OCI-LY1 (cell line): ENCODE data around the gene EXOSC7.

Experiments used
- H2AFZ ChIP-seq: fragments of 200-600 bp; sonication (generic), shearing (Covaris generic); 2 replicates; pipeline ENCODE4 v1.6.0; 2014; ENCODE audit warnings: antibody characterized with exemption, mild to moderate bottlenecking, low read length
- H3F3A ChIP-seq: fragments of 200-600 bp; sonication (generic), shearing (Covaris generic); 2 replicates; pipeline ENCODE4 v1.6.0; 2014; ENCODE audit warnings: mild to moderate bottlenecking, antibody characterized with exemption, low read length, moderate library complexity; ENCODE audit not compliant: insufficient read depth
- H3K27ac ChIP-seq: fragments of 200-600 bp; sonication (generic); 2 replicates; pipeline ENCODE4 v1.5.1; 2014; ENCODE audit warnings: low read length, mixed run types, mild to moderate bottlenecking, low read depth; ENCODE audit not compliant: poor library complexity, severe bottlenecking
- H3K27me3 ChIP-seq: fragments of 200-600 bp; sonication (generic); 2 replicates; pipeline ENCODE4 v1.6.0; 2014; ENCODE audit warnings: antibody characterized with exemption, mild to moderate bottlenecking, low read length, moderate library complexity; ENCODE audit not compliant: insufficient read depth
- H3K36me3 ChIP-seq: fragments of 200-600 bp; sonication (generic); 2 replicates; pipeline ENCODE4 v1.6.1; 2014; ENCODE audit warnings: mild to moderate bottlenecking, antibody characterized with exemption, low read length, moderate library complexity, mixed read lengths; ENCODE audit not compliant: insufficient read depth
- H3K4me1 ChIP-seq: fragments of 200-600 bp; sonication (generic); 2 replicates; pipeline ENCODE4 v1.5.1; 2014; ENCODE audit warnings: mild to moderate bottlenecking, low read length, moderate library complexity; ENCODE audit not compliant: insufficient read depth, severe bottlenecking
- H3K4me2 ChIP-seq: fragments of 200-600 bp; sonication (generic), shearing (Covaris generic); 2 replicates; pipeline ENCODE4 v1.6.1; 2014; ENCODE audit warnings: low read length
- H3K4me3 ChIP-seq: fragments of 200-600 bp; sonication (generic); 2 replicates; pipeline ENCODE4 v1.5.1; 2014; ENCODE audit warnings: low read length, low read depth, mild to moderate bottlenecking, mixed read lengths; ENCODE audit not compliant: poor library complexity, severe bottlenecking
- H3K79me2 ChIP-seq: fragments of 200-600 bp; shearing (Covaris generic); 2 replicates; pipeline ENCODE4 v1.6.1; 2016; ENCODE audit warnings: mixed run types, low read length, mixed read lengths; ENCODE audit not compliant: insufficient read depth
- H3K9ac ChIP-seq: fragments of 200-600 bp; sonication (generic), shearing (Covaris generic); 2 replicates; pipeline ENCODE4 v1.6.1; 2014; ENCODE audit warnings: mild to moderate bottlenecking, low read length, mixed read lengths
- H3K9me2 ChIP-seq: fragments of 200-600 bp; sonication (generic), shearing (Covaris generic); 2 replicates; pipeline ENCODE4 v1.6.1; 2014; ENCODE audit warnings: low read depth, mild to moderate bottlenecking, low read length, mixed read lengths
- H3K9me3 ChIP-seq: fragments of 200-600 bp; shearing (Covaris generic); 2 replicates; pipeline ENCODE4 v1.6.1; 2014; ENCODE audit warnings: low read length, mixed read lengths
- H4K20me1 ChIP-seq: fragments of 200-600 bp; sonication (generic), shearing (Covaris generic); 2 replicates; pipeline ENCODE4 v1.6.0; 2016; ENCODE audit warnings: mild to moderate bottlenecking, low read length; ENCODE audit not compliant: insufficient read depth
- EZH2 ChIP-seq: fragments of 200-600 bp; sonication (generic), shearing (Covaris generic); IDR thresholded peaks from 2 replicates; pipeline ENCODE4 v1.8.0; 2017; ENCODE audit warnings: borderline replicate concordance, mixed run types, mild to moderate bottlenecking, antibody characterized with exemption, low read length, moderate library complexity, mixed read lengths
- TF ChIP-seq, protein P1 (sequence below): fragments of 200-600 bp; sonication (generic), shearing (Covaris generic); IDR thresholded peaks from 2 replicates; pipeline ENCODE4 v1.5.1; 2017; ENCODE audit warnings: mild to moderate bottlenecking, antibody characterized with exemption, low read length, moderate library complexity, mixed read lengths

The EXOSC7 gene

GRCh38 chr3:44932271-44932670 is 43.8 kb upstream of the EXOSC7 start:
- no peaks in the 10 kb centered on the region for H3K9me2 ChIP-seq
- no peak overlapping the region for H3K4me2 ChIP-seq
- no peak overlapping the region for H3K9ac ChIP-seq
- no peaks in the 10 kb centered on the region for H3K4me1 ChIP-seq
- no peaks in the 10 kb centered on the region for H3F3A ChIP-seq
- no peak overlapping the region for H3K27ac ChIP-seq
- no peaks in the 10 kb centered on the region for H4K20me1 ChIP-seq
- TF ChIP-seq EZH2 = no peak
- TF ChIP-seq, protein P1, sequence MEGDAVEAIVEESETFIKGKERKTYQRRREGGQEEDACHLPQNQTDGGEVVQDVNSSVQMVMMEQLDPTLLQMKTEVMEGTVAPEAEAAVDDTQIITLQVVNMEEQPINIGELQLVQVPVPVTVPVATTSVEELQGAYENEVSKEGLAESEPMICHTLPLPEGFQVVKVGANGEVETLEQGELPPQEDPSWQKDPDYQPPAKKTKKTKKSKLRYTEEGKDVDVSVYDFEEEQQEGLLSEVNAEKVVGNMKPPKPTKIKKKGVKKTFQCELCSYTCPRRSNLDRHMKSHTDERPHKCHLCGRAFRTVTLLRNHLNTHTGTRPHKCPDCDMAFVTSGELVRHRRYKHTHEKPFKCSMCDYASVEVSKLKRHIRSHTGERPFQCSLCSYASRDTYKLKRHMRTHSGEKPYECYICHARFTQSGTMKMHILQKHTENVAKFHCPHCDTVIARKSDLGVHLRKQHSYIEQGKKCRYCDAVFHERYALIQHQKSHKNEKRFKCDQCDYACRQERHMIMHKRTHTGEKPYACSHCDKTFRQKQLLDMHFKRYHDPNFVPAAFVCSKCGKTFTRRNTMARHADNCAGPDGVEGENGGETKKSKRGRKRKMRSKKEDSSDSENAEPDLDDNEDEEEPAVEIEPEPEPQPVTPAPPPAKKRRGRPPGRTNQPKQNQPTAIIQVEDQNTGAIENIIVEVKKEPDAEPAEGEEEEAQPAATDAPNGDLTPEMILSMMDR = no peak
- H3K79me2 ChIP-seq = no peaks in the 10 kb centered on the region
- no peak overlapping the region for H2AFZ ChIP-seq
- H3K9me3 ChIP-seq = no peaks in the 10 kb centered on the region
- H3K27me3 ChIP-seq = no peaks in the 10 kb centered on the region
- no peak overlapping the region for H3K4me3 ChIP-seq
- H3K36me3 ChIP-seq = peaks cover 37% of the 10 kb centered on the region

- no peak overlapping the region for H3K4me2 ChIP-seq
- H3K4me1 ChIP-seq = no peaks in the 10 kb centered on the region
- no peaks in the 10 kb centered on the region for H3K9me3 ChIP-seq
- H4K20me1 ChIP-seq = no peaks in the 10 kb centered on the region
- no peaks in the 10 kb centered on the region for H3K79me2 ChIP-seq
- no peak overlapping the region for H3K9ac ChIP-seq
- no peak overlapping the region for H2AFZ ChIP-seq
- no peaks in the 10 kb centered on the region for H3K9me2 ChIP-seq
- no peaks in the 10 kb centered on the region for H3F3A ChIP-seq
- no peak overlapping the region for H3K4me3 ChIP-seq
- TF ChIP-seq, protein P1 = no peak
- no peak for TF ChIP-seq EZH2
- no peaks in the 10 kb centered on the region for H3K27me3 ChIP-seq
- peaks cover 40% of the 10 kb centered on the region for H3K36me3 ChIP-seq
- no peak overlapping the region for H3K27ac ChIP-seq
These were observed 42.8 kb upstream of the EXOSC7 start for GRCh38 chr3:44932986-44933944.

GRCh38 chr3:44939581-44940036 is 36.4 kb upstream of the EXOSC7 start:
- H3K4me2 ChIP-seq = no peak overlapping the region
- H3K27me3 ChIP-seq = no peaks in the 10 kb centered on the region
- H3K9ac ChIP-seq = no peak overlapping the region
- no peaks in the 10 kb centered on the region for H4K20me1 ChIP-seq
- no peak overlapping the region for H2AFZ ChIP-seq
- H3K9me2 ChIP-seq = no peaks in the 10 kb centered on the region
- peaks cover 36% of the 10 kb centered on the region for H3K36me3 ChIP-seq
- H3K79me2 ChIP-seq = no peaks in the 10 kb centered on the region
- H3F3A ChIP-seq = no peaks in the 10 kb centered on the region
- TF ChIP-seq, protein P1 = no peak
- no peak for TF ChIP-seq EZH2
- no peak overlapping the region for H3K4me3 ChIP-seq
- H3K9me3 ChIP-seq = no peaks in the 10 kb centered on the region
- H3K27ac ChIP-seq = no peak overlapping the region
- H3K4me1 ChIP-seq = no peaks in the 10 kb centered on the region
